HG02884 (cell line): ENCODE measurements around the gene APOL1.
"Not testable (repeated sequence)": the region's sequence is repeated elsewhere in the genome, so short reads cannot be mapped to it uniquely, and the experiment has no call there.

ENCODE experiments used
- ATAC-seq: cut with Tn5 transposase; IDR thresholded peaks from one replicate; pipeline ENCODE4 v1.9.1; 2021; ENCODE audit warnings: mild to moderate bottlenecking, moderate library complexity; ENCODE audit not compliant: unreplicated experiment

APOL1 gene

GRCh38 chr22:36252754-36253522 lies at the start of gene APOL1:
APOL1 (plus strand) TSS chr22:36253133; CDS start chr22:36254956, 1,823 bp downstream.
- ATAC-seq: no peak

- ATAC-seq: not testable (repeated sequence)
These were observed 49.5 kb upstream of the APOL1 start for GRCh38 chr22:36203441-36203840.

GRCh38 chr22:36204001-36204631 lies 48.8 kb upstream of the APOL1 start:
- ATAC-seq: no peak

- ATAC-seq: no peak
These were observed 48.3 kb upstream of the APOL1 start for GRCh38 chr22:36204632-36205015.

- ATAC-seq: not testable (repeated sequence)
These were observed 47.4 kb upstream of the APOL1 start for GRCh38 chr22:36205573-36205972.

- ATAC-seq: no peak
These were observed 46.7 kb upstream of the APOL1 start for GRCh38 chr22:36206255-36206654.

- ATAC-seq: no peak
These were observed 44.7 kb upstream of the APOL1 start for GRCh38 chr22:36208162-36208765.

GRCh38 chr22:36208914-36209313 lies 44.0 kb upstream of the APOL1 start:
- ATAC-seq: no peak

- not testable (repeated sequence) for ATAC-seq
These were observed 43.4 kb upstream of the APOL1 start for GRCh38 chr22:36209488-36209908.

GRCh38 chr22:36210224-36210623 lies 42.7 kb upstream of the APOL1 start:
- no peak for ATAC-seq

- ATAC-seq: no peak
These were observed 41.6 kb upstream of the APOL1 start for GRCh38 chr22:36211237-36211861.

GRCh38 chr22:36212901-36213300 lies 40.0 kb upstream of the APOL1 start:
- no peak for ATAC-seq

- ATAC-seq: no peak
These were observed 39.3 kb upstream of the APOL1 start for GRCh38 chr22:36213586-36213985.

- ATAC-seq: no peak
These were observed 37.0 kb upstream of the APOL1 start for GRCh38 chr22:36215981-36216380.

- no peak for ATAC-seq
These were observed 34.2 kb upstream of the APOL1 start for GRCh38 chr22:36218648-36219193.

- ATAC-seq: no peak
These were observed 32.4 kb upstream of the APOL1 start for GRCh38 chr22:36220451-36220921.

- ATAC-seq: no peak
These were observed 30.9 kb upstream of the APOL1 start for GRCh38 chr22:36221799-36222751.

GRCh38 chr22:36222887-36223450 lies 30.0 kb upstream of the APOL1 start:
- no peak for ATAC-seq

- ATAC-seq: no peak
These were observed 29.4 kb upstream of the APOL1 start for GRCh38 chr22:36223504-36223903.

GRCh38 chr22:36224245-36224644 lies 28.7 kb upstream of the APOL1 start:
- no peak for ATAC-seq
